ENCODE measurements around the gene FXYD5.

DNA sequence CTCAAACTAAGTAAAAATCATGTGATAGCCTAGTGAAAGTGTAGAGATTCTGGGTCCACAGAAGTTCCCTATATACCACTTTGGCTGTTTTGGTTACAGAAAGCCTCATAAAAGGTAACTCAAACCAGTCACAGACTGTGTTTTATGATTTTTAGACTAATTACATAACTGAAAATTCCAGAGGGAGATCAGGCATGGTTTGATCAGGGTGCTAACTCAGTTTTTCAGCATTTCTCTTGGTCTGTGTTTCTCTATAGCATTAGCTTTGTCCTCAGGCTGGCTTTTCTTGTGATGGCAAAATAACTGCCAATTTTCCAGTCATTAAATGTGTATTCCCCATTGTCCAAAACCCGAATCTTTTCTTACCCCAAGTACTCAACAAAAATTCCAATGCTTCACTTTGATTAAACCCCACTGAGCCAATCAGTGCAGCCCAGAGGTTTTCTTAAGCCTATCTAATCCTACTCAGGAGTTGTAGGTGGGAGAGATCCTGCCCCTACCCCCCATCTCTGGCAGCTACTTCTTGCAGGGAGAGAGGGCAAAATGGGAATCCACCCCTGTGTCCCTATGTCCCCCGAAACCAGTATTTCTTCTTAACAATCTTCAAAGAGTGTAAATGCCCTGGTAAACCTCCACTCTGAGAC is 47.5 kb upstream of the FXYD5 start:
- no peak for TF ChIP-seq POLR2A (IDR thresholded peaks at IDR 0.05)
- TF ChIP-seq, protein P1, sequence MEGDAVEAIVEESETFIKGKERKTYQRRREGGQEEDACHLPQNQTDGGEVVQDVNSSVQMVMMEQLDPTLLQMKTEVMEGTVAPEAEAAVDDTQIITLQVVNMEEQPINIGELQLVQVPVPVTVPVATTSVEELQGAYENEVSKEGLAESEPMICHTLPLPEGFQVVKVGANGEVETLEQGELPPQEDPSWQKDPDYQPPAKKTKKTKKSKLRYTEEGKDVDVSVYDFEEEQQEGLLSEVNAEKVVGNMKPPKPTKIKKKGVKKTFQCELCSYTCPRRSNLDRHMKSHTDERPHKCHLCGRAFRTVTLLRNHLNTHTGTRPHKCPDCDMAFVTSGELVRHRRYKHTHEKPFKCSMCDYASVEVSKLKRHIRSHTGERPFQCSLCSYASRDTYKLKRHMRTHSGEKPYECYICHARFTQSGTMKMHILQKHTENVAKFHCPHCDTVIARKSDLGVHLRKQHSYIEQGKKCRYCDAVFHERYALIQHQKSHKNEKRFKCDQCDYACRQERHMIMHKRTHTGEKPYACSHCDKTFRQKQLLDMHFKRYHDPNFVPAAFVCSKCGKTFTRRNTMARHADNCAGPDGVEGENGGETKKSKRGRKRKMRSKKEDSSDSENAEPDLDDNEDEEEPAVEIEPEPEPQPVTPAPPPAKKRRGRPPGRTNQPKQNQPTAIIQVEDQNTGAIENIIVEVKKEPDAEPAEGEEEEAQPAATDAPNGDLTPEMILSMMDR (IDR thresholded peaks at IDR 0.05 in 4 of 5, conservative IDR thresholded peaks at IDR 0.05 in 1 of 5) = no peak
